WTC11 (cell line): ENCODE measurements around the gene MYL10.

Experiments used
- ATF3 ChIP-seq: sonication (generic); formaldehyde crosslinking; conservative IDR thresholded peaks from 2 replicates; pipeline ENCODE4 v1.8.1; 2022; ENCODE audit warnings: mild to moderate bottlenecking, missing genetic modification reagents
- CTCF ChIP-seq: fragments of 200-600 bp; IDR thresholded peaks from 2 replicates; pipeline ENCODE4 v1.8.0; 2022; ENCODE audit warnings: antibody characterized with exemption
- FOXJ3 ChIP-seq: sonication (generic); formaldehyde crosslinking; IDR thresholded peaks from 2 replicates; pipeline ENCODE4 v1.9.0; 2021; ENCODE audit warnings: missing genetic modification reagents, mild to moderate bottlenecking, borderline replicate concordance
- FOXP1 ChIP-seq: sonication (generic); formaldehyde crosslinking; IDR thresholded peaks from 2 replicates; pipeline ENCODE4 v1.8.0; 2022; ENCODE audit warnings: missing genetic modification reagents, mild to moderate bottlenecking, moderate library complexity, borderline replicate concordance
- GTF2I ChIP-seq: fragments of 250-450 bp; sonication (Bioruptor Pico); conservative IDR thresholded peaks from 2 replicates; pipeline ENCODE4 v1.4.0; 2021; ENCODE audit warnings: mild to moderate bottlenecking
- IRF2 ChIP-seq: sonication (generic); formaldehyde crosslinking; IDR thresholded peaks from 2 replicates; pipeline ENCODE4 v1.8.0; 2022; ENCODE audit warnings: low read depth, missing genetic modification reagents, borderline replicate concordance
- KAT7 ChIP-seq: sonication (generic); formaldehyde crosslinking; IDR thresholded peaks from 2 replicates; pipeline ENCODE4 v1.8.1; 2023; ENCODE audit warnings: missing genetic modification reagents, mild to moderate bottlenecking, borderline replicate concordance
- NR2C2 ChIP-seq: sonication (generic); formaldehyde crosslinking; IDR thresholded peaks from 2 replicates; pipeline ENCODE4 v1.8.0; 2022; ENCODE audit warnings: mild to moderate bottlenecking, missing genetic modification reagents
- PREB ChIP-seq: sonication (generic); formaldehyde crosslinking; IDR thresholded peaks from 2 replicates; pipeline ENCODE4 v1.8.1; 2022; ENCODE audit warnings: mild to moderate bottlenecking, missing genetic modification reagents, moderate library complexity, borderline replicate concordance
- USF2 ChIP-seq: sonication (generic); formaldehyde crosslinking; IDR thresholded peaks from 2 replicates; pipeline ENCODE4 v1.8.1; 2023; ENCODE audit warnings: mild to moderate bottlenecking, missing genetic modification reagents, moderate library complexity
- ZNF121 ChIP-seq: sonication (generic); formaldehyde crosslinking; IDR thresholded peaks from 2 replicates; pipeline ENCODE4 v1.8.0; 2023; ENCODE audit warnings: missing genetic modification reagents

GRCh38 chr7:101589976-101590662 lies 39.0 kb downstream of the MYL10 start:
- TF ChIP-seq PREB (no peak), FOXJ3 (CRISPR knock-in tag) (no peak), IRF2 (CRISPR knock-in tag) (no peak), CTCF (no peak), KAT7 (CRISPR knock-in tag) (no peak), USF2 (CRISPR knock-in tag) (no peak), GTF2I (CRISPR knock-in tag) (no peak), FOXP1 (CRISPR knock-in tag) (no peak), ATF3 (CRISPR knock-in tag) (no peak), ZNF121 (no peak), NR2C2 (no peak)
